ENCODE data around the gene WNT7A.

WNT7A gene

GRCh38 chr3:13851091-13851849 lies 28.6 kb downstream of the WNT7A start:
- Histone ChIP-seq H4K8ac (ENCODE audit: low read length) (no peak overlapping the region), H2AFZ (ENCODE audit: low read depth, low read length) (no peak overlapping the region), H3K4me1 (ENCODE audit: control insufficient read depth, insufficient read depth, low read depth, low read length) (peaks cover 7% of the 10 kb centered on the region), H3K14ac (ENCODE audit: low read length in 2 of 2) (no peak overlapping the region), H3K4me3 (ENCODE audit: insufficient read depth in 1 of 2, low read depth in 1 of 2, low read length in 2 of 2) (no peak overlapping the region), H3K23ac (ENCODE audit: low read length in 2 of 2) (no peak overlapping the region), H3K4ac (ENCODE audit: low read depth in 1 of 2, low read length in 2 of 2) (no peak overlapping the region), H3K27ac (ENCODE audit: low read length, poor library complexity, severe bottlenecking) (no peak overlapping the region), H2BK120ac (ENCODE audit: low read depth, low read length) (no peak overlapping the region), H3K9me3 (ENCODE audit: control insufficient read depth, low read length) (no peaks in the 10 kb centered on the region), H2BK12ac (ENCODE audit: low read length in 2 of 2) (no peak overlapping the region), H3K18ac (ENCODE audit: low read depth in 1 of 2, low read length in 2 of 2) (no peak overlapping the region), H2BK15ac (ENCODE audit: low read depth, poor library complexity, severe bottlenecking) (no peak overlapping the region), H3K27me3 (ENCODE audit: control insufficient read depth in 1 of 2, insufficient read depth in 1 of 2, low read length in 2 of 2) (peaks cover 0 to 16% of the 10 kb centered on the region in 2 experiments), H3K4me2 (ENCODE audit: low read length, poor library complexity, severe bottlenecking) (no peak overlapping the region), H3K9ac (ENCODE audit: low read length) (no peak overlapping the region), H4K91ac (ENCODE audit: low read length) (no peak overlapping the region), H2BK5ac (ENCODE audit: low read depth, low read length, poor library complexity, severe bottlenecking) (no peak overlapping the region), H3K36me3 (ENCODE audit: control insufficient read depth in 1 of 2, insufficient read depth in 2 of 2, low read depth in 1 of 2, low read length in 2 of 2) (no peaks in the 10 kb centered on the region), H2AK5ac (ENCODE audit: low read length, severe bottlenecking) (no peak overlapping the region), H3K79me1 (replicated peaks; ENCODE audit: low read length, poor library complexity, severe bottlenecking) (no peaks in the 10 kb centered on the region)
- no peak for DNase-seq
- WGBS = 76% methylated on average over 15 of the region's 15 CpGs

- Histone ChIP-seq H3K23ac (ENCODE audit: low read length in 2 of 2) (no peak overlapping the region), H3K9me3 (ENCODE audit: control insufficient read depth, low read length) (no peaks in the 10 kb centered on the region), H3K4me2 (ENCODE audit: low read length, poor library complexity, severe bottlenecking) (no peak overlapping the region), H2BK120ac (ENCODE audit: low read depth, low read length) (no peak overlapping the region), H3K14ac (ENCODE audit: low read length in 2 of 2) (no peak overlapping the region), H2BK15ac (ENCODE audit: low read depth, poor library complexity, severe bottlenecking) (no peak overlapping the region), H3K36me3 (ENCODE audit: control insufficient read depth in 1 of 2, insufficient read depth in 2 of 2, low read depth in 1 of 2, low read length in 2 of 2) (no peaks in the 10 kb centered on the region), H3K4ac (ENCODE audit: low read depth in 1 of 2, low read length in 2 of 2) (no peak overlapping the region), H3K4me3 (ENCODE audit: insufficient read depth in 1 of 2, low read depth in 1 of 2, low read length in 2 of 2) (peak overlapping the region in 1 of 2 experiments; percentile 31), H3K18ac (ENCODE audit: low read depth in 1 of 2, low read length in 2 of 2) (no peak overlapping the region), H4K8ac (ENCODE audit: low read length) (no peak overlapping the region), H3K27ac (ENCODE audit: low read length, poor library complexity, severe bottlenecking) (no peak overlapping the region), H2AK5ac (ENCODE audit: low read length, severe bottlenecking) (no peak overlapping the region), H2BK5ac (ENCODE audit: low read depth, low read length, poor library complexity, severe bottlenecking) (no peak overlapping the region), H2AFZ (ENCODE audit: low read depth, low read length) (no peak overlapping the region), H3K4me1 (ENCODE audit: control insufficient read depth, insufficient read depth, low read depth, low read length) (peaks cover 7% of the 10 kb centered on the region), H3K79me1 (replicated peaks; ENCODE audit: low read length, poor library complexity, severe bottlenecking) (no peaks in the 10 kb centered on the region), H4K91ac (ENCODE audit: low read length) (no peak overlapping the region), H2BK12ac (ENCODE audit: low read length in 2 of 2) (no peak overlapping the region), H3K9ac (ENCODE audit: low read length) (no peak overlapping the region), H3K27me3 (ENCODE audit: control insufficient read depth in 1 of 2, insufficient read depth in 1 of 2, low read length in 2 of 2) (peaks cover 0 to 25% of the 10 kb centered on the region in 2 experiments)
- DNase-seq = no peak
- WGBS = 36% methylated on average over 21 of the region's 21 CpGs
These were observed 29.5 kb downstream of the WNT7A start for GRCh38 chr3:13850161-13850945.

- no peak overlapping the region for H3K9ac ChIP-seq (ENCODE audit: low read length)
- H3K4me1 ChIP-seq (ENCODE audit: control insufficient read depth, insufficient read depth, low read depth, low read length) = peaks cover 7% of the 10 kb centered on the region
- H2BK120ac ChIP-seq (ENCODE audit: low read depth, low read length) = no peak overlapping the region
- H3K4me2 ChIP-seq (ENCODE audit: low read length, poor library complexity, severe bottlenecking) = no peak overlapping the region
- WGBS = 87% methylated on average over 5 of the region's 5 CpGs
- H3K18ac ChIP-seq (ENCODE audit: low read depth in 1 of 2, low read length in 2 of 2) = no peak overlapping the region
- H3K4me3 ChIP-seq (ENCODE audit: insufficient read depth in 1 of 2, low read depth in 1 of 2, low read length in 2 of 2) = no peak overlapping the region
- no peak overlapping the region for H2BK12ac ChIP-seq (ENCODE audit: low read length in 2 of 2)
- H3K79me1 ChIP-seq (replicated peaks; ENCODE audit: low read length, poor library complexity, severe bottlenecking) = no peaks in the 10 kb centered on the region
- H2BK5ac ChIP-seq (ENCODE audit: low read depth, low read length, poor library complexity, severe bottlenecking) = no peak overlapping the region
- H4K8ac ChIP-seq (ENCODE audit: low read length) = no peak overlapping the region
- H2BK15ac ChIP-seq (ENCODE audit: low read depth, poor library complexity, severe bottlenecking) = no peak overlapping the region
- H3K14ac ChIP-seq (ENCODE audit: low read length in 2 of 2) = no peak overlapping the region
- no peak overlapping the region for H2AK5ac ChIP-seq (ENCODE audit: low read length, severe bottlenecking)
- no peak overlapping the region for H2AFZ ChIP-seq (ENCODE audit: low read depth, low read length)
- H4K91ac ChIP-seq (ENCODE audit: low read length) = no peak overlapping the region
- H3K36me3 ChIP-seq (ENCODE audit: control insufficient read depth in 1 of 2, insufficient read depth in 2 of 2, low read depth in 1 of 2, low read length in 2 of 2) = no peaks in the 10 kb centered on the region
- H3K27ac ChIP-seq (ENCODE audit: low read length, poor library complexity, severe bottlenecking) = no peak overlapping the region
- peaks cover 0 to 30% of the 10 kb centered on the region in 2 experiments for H3K27me3 ChIP-seq (ENCODE audit: control insufficient read depth in 1 of 2, insufficient read depth in 1 of 2, low read length in 2 of 2)
- H3K23ac ChIP-seq (ENCODE audit: low read length in 2 of 2) = no peak overlapping the region
- DNase-seq = no peak
- H3K9me3 ChIP-seq (ENCODE audit: control insufficient read depth, low read length) = no peaks in the 10 kb centered on the region
- no peak overlapping the region for H3K4ac ChIP-seq (ENCODE audit: low read depth in 1 of 2, low read length in 2 of 2)
These were observed 30.9 kb downstream of the WNT7A start for GRCh38 chr3:13849018-13849417.
